ENCODE measurements around the gene SEC24D.

Gene SEC24D

GRCh38 chr4:118845552-118846050 lies 9.7 kb upstream of the SEC24D start:
- no peak for TF ChIP-seq CTCF (IDR thresholded peaks at IDR 0.05; ENCODE audit: insufficient read depth, low read depth, low read length, missing control alignments)
- no peak for DNase-seq (ENCODE audit: low read depth)
- no peak overlapping the region for H3K4me3 ChIP-seq (ENCODE audit: low read depth, low read length)

DNA sequence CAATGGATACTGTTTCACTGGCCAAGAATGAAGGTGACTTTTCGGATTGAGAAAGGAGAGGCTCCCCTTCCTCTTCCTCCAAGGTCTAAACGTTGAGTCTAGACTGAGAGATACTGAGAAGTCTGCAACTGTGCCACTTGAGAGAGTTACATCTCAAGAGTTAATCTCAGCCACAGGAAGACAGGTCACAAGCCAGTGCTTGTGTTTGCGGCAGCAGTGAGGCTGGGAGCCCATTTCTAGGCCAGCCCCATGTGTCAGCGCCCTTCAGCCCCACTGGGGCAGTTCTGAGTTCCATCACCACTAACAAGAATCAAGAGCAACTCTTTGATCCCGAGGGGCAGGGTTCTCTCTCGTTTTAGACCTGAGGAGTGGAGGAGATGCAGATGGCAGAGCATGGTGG lies 7.3 kb upstream of the SEC24D start:
- DNase-seq (ENCODE audit: low read depth): peak; percentile 54
- no peak overlapping the region for H3K4me3 ChIP-seq (ENCODE audit: low read depth, low read length)
- no peak for TF ChIP-seq CTCF (IDR thresholded peaks at IDR 0.05; ENCODE audit: insufficient read depth, low read depth, low read length, missing control alignments)

- no peak overlapping the region for H3K4me3 ChIP-seq (ENCODE audit: low read depth, low read length)
- DNase-seq (ENCODE audit: low read depth): no peak
- TF ChIP-seq CTCF (IDR thresholded peaks at IDR 0.05; ENCODE audit: insufficient read depth, low read depth, low read length, missing control alignments): no peak
Observed at GRCh38 chr4:118842055-118842454, 6.1 kb upstream of the SEC24D start.

- no peak for TF ChIP-seq CTCF (IDR thresholded peaks at IDR 0.05; ENCODE audit: insufficient read depth, low read depth, low read length, missing control alignments)
- no peak overlapping the region for H3K4me3 ChIP-seq (ENCODE audit: low read depth, low read length)
- DNase-seq (ENCODE audit: low read depth): no peak
Observed at GRCh38 chr4:118839221-118839927, 3.4 kb upstream of the SEC24D start.

DNA sequence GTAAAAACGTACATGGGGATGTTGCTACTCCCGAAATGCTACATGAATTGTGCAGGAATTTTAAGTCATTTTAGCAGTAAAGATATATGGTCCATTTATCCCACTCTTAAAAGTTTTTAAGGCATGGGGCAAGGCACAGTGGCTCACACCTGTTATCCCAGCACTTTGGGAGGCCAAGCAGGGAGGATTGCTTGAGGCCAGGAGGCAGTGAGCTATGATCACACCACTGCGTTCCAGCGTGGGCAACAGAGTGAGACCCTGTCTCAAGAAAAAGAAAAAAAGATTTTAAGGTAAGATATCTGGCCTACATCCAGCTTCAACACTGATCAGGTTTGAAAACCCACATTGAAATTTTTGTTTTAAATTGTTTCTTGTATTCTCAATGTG lies 1.2 kb upstream of the SEC24D start:
- no peak overlapping the region for H3K4me3 ChIP-seq (ENCODE audit: low read depth, low read length)
- DNase-seq (ENCODE audit: low read depth): no peak
- TF ChIP-seq CTCF (IDR thresholded peaks at IDR 0.05; ENCODE audit: insufficient read depth, low read depth, low read length, missing control alignments): no peak

GRCh38 chr4:118836301-118837120 lies 585 bp upstream of the SEC24D start:
- TF ChIP-seq CTCF (IDR thresholded peaks at IDR 0.05; ENCODE audit: insufficient read depth, low read depth, low read length, missing control alignments): no peak
- H3K4me3 ChIP-seq (ENCODE audit: low read depth, low read length): peak overlapping the region; percentile 90
- DNase-seq (ENCODE audit: low read depth): peak; percentile 80
